Keratinocyte (primary cell): ENCODE data around the gene BRAT1. TPM values are rescaled to one million over a fixed set of nuclear protein-coding genes. Genes with fewer than 3 reads are reported as not detected.

ENCODE experiments used
- DNase-seq: peaks from one replicate; pipeline ENCODE4 v3.0.0-alpha.2; 2011; ENCODE audit warnings: low read depth, missing footprints, low spot score
- FAIRE-seq: peaks from 2 replicates; lab custom pipeline; 2011; peaks lifted over from hg19 to GRCh38; lab: Jason Lieb, UNC
- H2AFZ ChIP-seq: 2 replicates; pipeline ENCODE4 v1.6.0; 2012; ENCODE audit warnings: low read length, control low read depth, inconsistent platforms; ENCODE audit not compliant: control insufficient read depth
- H3K27ac ChIP-seq: 2 replicates; pipeline ENCODE4 v1.5.1; 2011; ENCODE audit warnings: low read length; ENCODE audit not compliant: control insufficient read depth, insufficient read depth
- H3K27me3 ChIP-seq: 3 replicates; pipeline ENCODE4 v1.6.0; 2011; ENCODE audit warnings: low read length; ENCODE audit not compliant: control insufficient read depth, insufficient read depth; ENCODE audit errors: extremely low read depth
- H3K36me3 ChIP-seq, 2 experiments: 2 replicates in 1 of 2; 3 replicates in 1 of 2; pipeline ENCODE4 v1.5.1; 2011; ENCODE audit warnings: low read length in 2 of 2, mild to moderate bottlenecking in 1 of 2; ENCODE audit not compliant: control insufficient read depth in 2 of 2, insufficient read depth in 2 of 2; ENCODE audit errors: extremely low read depth in 1 of 2
- H3K4me1 ChIP-seq: 3 replicates; pipeline ENCODE4 v1.5.1; 2011; ENCODE audit warnings: low read length; ENCODE audit not compliant: control insufficient read depth, insufficient read depth; ENCODE audit errors: extremely low read depth
- H3K4me2 ChIP-seq: 3 replicates; pipeline ENCODE4 v1.6.0; 2011; ENCODE audit warnings: low read depth, low read length; ENCODE audit not compliant: control insufficient read depth, insufficient read depth; ENCODE audit errors: extremely low read depth
- H3K4me3 ChIP-seq, 3 experiments: fragments of 200-600 bp in 1 of 3; sonication (generic) in 1 of 3; 2 replicates in 2 of 3; 3 replicates in 1 of 3; pipeline ENCODE4 v1.5.1; 2011 to 2016; ENCODE audit warnings: low read length in 3 of 3, mild to moderate bottlenecking in 3 of 3, control low read depth in 2 of 3, inconsistent platforms in 1 of 3, low read depth in 1 of 3, mixed read lengths in 1 of 3, mixed run types in 1 of 3, moderate library complexity in 1 of 3; ENCODE audit not compliant: control insufficient read depth in 2 of 3, insufficient read depth in 2 of 3; ENCODE audit errors: extremely low read depth in 1 of 3
- H3K79me2 ChIP-seq: 2 replicates; pipeline ENCODE4 v1.6.0; 2012; ENCODE audit warnings: low read length; ENCODE audit not compliant: control insufficient read depth, insufficient read depth
- H3K9ac ChIP-seq: 3 replicates; pipeline ENCODE4 v1.6.0; 2011; ENCODE audit warnings: low read length; ENCODE audit not compliant: control insufficient read depth, insufficient read depth; ENCODE audit errors: extremely low read depth
- H3K9me1 ChIP-seq: 3 replicates; pipeline ENCODE4 v1.6.0; 2011; ENCODE audit warnings: low read length; ENCODE audit not compliant: control insufficient read depth, insufficient read depth; ENCODE audit errors: extremely low read depth
- H3K9me3 ChIP-seq: 2 replicates; pipeline ENCODE4 v1.5.1; 2012; ENCODE audit warnings: low read depth, low read length; ENCODE audit not compliant: control insufficient read depth
- H4K20me1 ChIP-seq: 3 replicates; pipeline ENCODE4 v1.6.0; 2011; ENCODE audit warnings: low read length; ENCODE audit not compliant: control insufficient read depth, insufficient read depth; ENCODE audit errors: extremely low read depth
- CTCF ChIP-seq, 3 experiments: IDR thresholded peaks in 1 of 3; conservative IDR thresholded peaks in 1 of 3; optimal IDR thresholded peaks in 1 of 3; 2 replicates in 2 of 3; 3 replicates in 1 of 3; pipeline versions ENCODE3 to v1.5.1; 2011; ENCODE audit warnings: low read length in 3 of 3, mild to moderate bottlenecking in 3 of 3, moderate library complexity in 2 of 3, control low read depth in 1 of 3, inconsistent platforms in 1 of 3; ENCODE audit not compliant: insufficient read depth in 2 of 3; ENCODE audit errors: extremely low read depth in 1 of 3
- EZH2 ChIP-seq: IDR thresholded peaks from one replicate; pipeline ENCODE4 v1.6.1; 2012; ENCODE audit warnings: inconsistent platforms, mild to moderate bottlenecking, low read length, moderate library complexity
- dilution Hi-C: fragments of 300-500 bp; cut with MboI; formaldehyde crosslinking; loops from one replicate; pipeline ENCODE4 v1.7.0; 2020; ENCODE audit warnings: low sequenced_read_pairs; ENCODE audit not compliant: extremely low pct_ligation_motif_present
- polyA plus RNA-seq, 5 experiments: library from polyadenylated mRNA; depleted of rRNA in 3 of 5; stranded (reverse) in 3 of 5; stranded (forward) in 1 of 5; unstranded in 1 of 5; fragments of >200 nt; gene quantifications; 1 replicate in 1 of 5; 2 replicates in 3 of 5; 3 replicates in 1 of 5; pipeline versions ENCODE4 v1.2.1 to v1.2.3, GENCODE V29; 2011 to 2012; ENCODE audit warnings: missing spikeins in 2 of 5, low read depth in 1 of 5, low replicate concordance in 1 of 5

Gene BRAT1
- polyA plus RNA-seq, 1 donor (not counting 4 experiments of a cell fraction or from before 2014, with no cell fraction given) = 6.4 TPM

GRCh38 chr7:2570021-2570420, 14.7 kb upstream of the BRAT1 start:
- no peak for DNase-seq

GRCh38 chr7:2569421-2569820, 14.1 kb upstream of the BRAT1 start:
- TF ChIP-seq EZH2 (no peak), CTCF (optimal IDR thresholded peaks at IDR 0.05 in 1 of 3, IDR thresholded peaks at IDR 0.05 in 1 of 3, conservative IDR thresholded peaks at IDR 0.05 in 1 of 3; ENCODE audit: extremely low read depth in 1 of 3, insufficient read depth in 2 of 3, low read length in 3 of 3) (no peak)
- Histone ChIP-seq H3K27me3 (no peaks in the 10 kb centered on the region), H4K20me1 (peaks cover 4% of the 10 kb centered on the region), H3K36me3 (peaks cover 9% of the 10 kb centered on the region in 2 experiments), H3K27ac (no peak overlapping the region), H3K9me3 (no peaks in the 10 kb centered on the region), H3K4me2 (no peak overlapping the region), H3K4me1 (peaks cover 10% of the 10 kb centered on the region), H3K79me2 (peaks cover 5% of the 10 kb centered on the region), H3K9me1 (no peaks in the 10 kb centered on the region), H2AFZ (no peak overlapping the region), H3K4me3 (no peak overlapping the region), H3K9ac (no peak overlapping the region)
- FAIRE-seq = no peak
- dilution Hi-C loops = no loop called here
- no peak for DNase-seq

More at GRCh38 chr7:2570021-2570420, 14.7 kb upstream of the BRAT1 start:
- Histone ChIP-seq H3K79me2 (peaks cover 2% of the 10 kb centered on the region), H3K4me2 (no peak overlapping the region), H3K4me3 (no peak overlapping the region), H3K9me1 (no peaks in the 10 kb centered on the region), H3K9me3 (no peaks in the 10 kb centered on the region), H2AFZ (no peak overlapping the region), H3K27me3 (no peaks in the 10 kb centered on the region), H3K4me1 (peaks cover 10% of the 10 kb centered on the region), H4K20me1 (peaks cover 4% of the 10 kb centered on the region), H3K27ac (no peak overlapping the region), H3K36me3 (peaks cover 9 to 11% of the 10 kb centered on the region in 2 experiments), H3K9ac (no peak overlapping the region)
- no peak for FAIRE-seq
- dilution Hi-C loops = no loop called here
- TF ChIP-seq CTCF (optimal IDR thresholded peaks at IDR 0.05 in 1 of 3, IDR thresholded peaks at IDR 0.05 in 1 of 3, conservative IDR thresholded peaks at IDR 0.05 in 1 of 3; ENCODE audit: extremely low read depth in 1 of 3, insufficient read depth in 2 of 3, low read length in 3 of 3) (no peak), EZH2 (no peak)
